Endothelial cell of umbilical vein (primary cell): ENCODE data around the gene ZNF181. TPM values are rescaled to one million over a fixed set of nuclear protein-coding genes. Genes with fewer than 3 reads are reported as not detected.

Experiments used
- BruUV-seq: library from RNA; stranded (reverse); fragments of 400-500 nt; replicated peaks from 2 replicates; lab custom pipeline; 2021; lab: Mats Ljungman, UMichigan
- CTCF ChIA-PET: fragments of 300-600, 350-600 bp; sonication (Branson Sonifier 250); formaldehyde crosslinking; loops from one replicate; lab custom pipeline; 2021; ENCODE audit warnings: antibody characterized with exemption, inconsistent platforms; lab: Charles Lee
- POLR2A ChIA-PET: fragments of 300-600, 350-600 bp; sonication (Branson Sonifier 250); formaldehyde crosslinking; loops from one replicate; lab custom pipeline; 2021; ENCODE audit warnings: antibody characterized with exemption, inconsistent platforms; lab: Charles Lee
- DNase-seq: peaks from one replicate; pipeline ENCODE4 v3.0.0-alpha.2; 2011; ENCODE audit warnings: low read depth, low spot score
- FAIRE-seq: peaks from 2 replicates; lab custom pipeline; 2011; peaks lifted over from hg19 to GRCh38; lab: Jason Lieb, UNC
- H2AFZ ChIP-seq: 2 replicates; pipeline ENCODE4 v1.6.0; 2012; ENCODE audit warnings: low read depth, low read length, control low read depth, inconsistent platforms
- H3K27ac ChIP-seq: 2 replicates; pipeline ENCODE4 v1.5.1; 2011; ENCODE audit warnings: low read depth, mild to moderate bottlenecking, control low read depth, low read length, moderate library complexity; ENCODE audit not compliant: insufficient read depth
- H3K27me3 ChIP-seq, 2 experiments: 2 replicates each; pipeline versions ENCODE4 v1.6.0 to v1.6.1; 2011; ENCODE audit warnings: low read length in 2 of 2, mixed read lengths in 1 of 2; ENCODE audit not compliant: control insufficient read depth in 2 of 2, insufficient read depth in 2 of 2
- H3K36me3 ChIP-seq, 2 experiments: 2 replicates in 1 of 2; 3 replicates in 1 of 2; pipeline ENCODE4 v1.5.1; 2011; ENCODE audit warnings: low read length in 2 of 2, mild to moderate bottlenecking in 1 of 2, moderate library complexity in 1 of 2; ENCODE audit not compliant: control insufficient read depth in 2 of 2, insufficient read depth in 2 of 2; ENCODE audit errors: extremely low read depth in 1 of 2
- H3K4me1 ChIP-seq: 3 replicates; pipeline ENCODE4 v1.5.1; 2011; ENCODE audit warnings: mild to moderate bottlenecking, low read length; ENCODE audit not compliant: control insufficient read depth, insufficient read depth; ENCODE audit errors: extremely low read depth
- H3K4me2 ChIP-seq: 2 replicates; pipeline ENCODE4 v1.6.1; 2011; ENCODE audit warnings: low read length, control low read depth, mixed read lengths; ENCODE audit not compliant: insufficient read depth
- H3K4me3 ChIP-seq, 3 experiments: fragments of 200-600 bp in 1 of 3; sonication (generic), shearing (Covaris generic) in 1 of 3; replicated peaks in 1 of 3; 2 replicates each; pipeline ENCODE4 v1.5.1; 2011 to 2016; ENCODE audit warnings: control low read depth in 3 of 3, low read length in 3 of 3, mild to moderate bottlenecking in 2 of 3, inconsistent platforms in 1 of 3, low read depth in 1 of 3, moderate library complexity in 1 of 3; ENCODE audit not compliant: insufficient read depth in 1 of 3
- H3K79me2 ChIP-seq: 2 replicates; pipeline ENCODE4 v1.6.0; 2012; ENCODE audit warnings: low read length, inconsistent platforms; ENCODE audit not compliant: control insufficient read depth, insufficient read depth
- H3K9ac ChIP-seq: replicated peaks from 2 replicates; pipeline ENCODE3; 2011; ENCODE audit warnings: low read length, control low read depth; ENCODE audit not compliant: insufficient read depth; ENCODE audit errors: extremely low read depth
- H3K9me1 ChIP-seq: replicated peaks from 3 replicates; pipeline ENCODE4 v1.6.0; 2011; ENCODE audit warnings: mild to moderate bottlenecking, low read length; ENCODE audit not compliant: control insufficient read depth, insufficient read depth; ENCODE audit errors: extremely low read depth
- H3K9me3 ChIP-seq: replicated peaks from 2 replicates; pipeline ENCODE4 v1.5.1; 2012; ENCODE audit warnings: low read length, inconsistent platforms; ENCODE audit not compliant: control insufficient read depth, insufficient read depth
- H4K20me1 ChIP-seq: replicated peaks from 2 replicates; pipeline ENCODE3; 2011; ENCODE audit warnings: mild to moderate bottlenecking, low read length; ENCODE audit not compliant: control insufficient read depth, insufficient read depth; ENCODE audit errors: extremely low read depth
- CTCF ChIP-seq, 2 donors: IDR thresholded peaks; 1 replicate in 1 of 2; 2 replicates in 1 of 2; pipeline ENCODE4 v1.5.1; 2011; ENCODE audit warnings: low read length in 2 of 2, mild to moderate bottlenecking in 2 of 2, moderate library complexity in 2 of 2, control low read depth in 1 of 2, inconsistent platforms in 1 of 2, low read depth in 1 of 2; ENCODE audit not compliant: insufficient read depth in 1 of 2; ENCODE audit errors: extremely low read depth in 1 of 2
- EZH2 ChIP-seq: IDR thresholded peaks from 2 replicates; pipeline ENCODE4 v1.6.1; 2012; ENCODE audit warnings: borderline replicate concordance, low read depth, mild to moderate bottlenecking, moderate library complexity, low read length, inconsistent platforms; ENCODE audit not compliant: severe bottlenecking
- FOS ChIP-seq: IDR thresholded peaks from 2 replicates; pipeline ENCODE4 v1.6.1; 2011; ENCODE audit warnings: mild to moderate bottlenecking, low read length, moderate library complexity, borderline replicate concordance; ENCODE audit not compliant: insufficient read depth
- GATA2 ChIP-seq: IDR thresholded peaks from 2 replicates; pipeline ENCODE4 v1.7.0; 2011; ENCODE audit warnings: low read depth, mild to moderate bottlenecking, moderate library complexity, mixed read lengths, low read length; ENCODE audit not compliant: insufficient read length, insufficient read depth
- JUN ChIP-seq: IDR thresholded peaks from 2 replicates; pipeline ENCODE4 v1.6.1; 2011; ENCODE audit warnings: borderline replicate concordance, low read depth; ENCODE audit not compliant: insufficient read length, insufficient read depth
- MAX ChIP-seq: IDR thresholded peaks from 2 replicates; pipeline ENCODE4 v1.6.1; 2011; ENCODE audit not compliant: insufficient read depth, insufficient read length
- MYC ChIP-seq: IDR thresholded peaks from one replicate; pipeline ENCODE4 v1.6.1; 2011; ENCODE audit warnings: mild to moderate bottlenecking, low read depth, low read length
- POLR2A ChIP-seq: IDR thresholded peaks from 2 replicates; pipeline ENCODE4 v1.6.1; 2012; ENCODE audit warnings: low read depth, mild to moderate bottlenecking, control low read depth, low read length
- POLR2AphosphoS5 ChIP-seq: IDR thresholded peaks from 2 replicates; pipeline ENCODE4 v1.6.1; 2012; ENCODE audit warnings: low read depth, mild to moderate bottlenecking, control low read depth, low read length, moderate library complexity; ENCODE audit not compliant: insufficient read depth
- dilution Hi-C: fragments of 300-500 bp; cut with MboI; formaldehyde crosslinking; loops from one replicate; pipeline ENCODE4 v1.15.0; 2019; ENCODE audit warnings: low sequenced_read_pairs; ENCODE audit not compliant: extremely low pct_ligation_motif_present
- intact Hi-C: fragments of 100-400 bp; cut with micrococcal nuclease; formaldehyde crosslinking; loops from one replicate; pipeline ENCODE4 v1.10.0; 2022
- polyA plus RNA-seq, 4 experiments: library from polyadenylated mRNA; depleted of rRNA in 3 of 4; stranded (reverse) in 3 of 4; unstranded in 1 of 4; fragments of >200 nt; gene quantifications; 2 replicates each; pipeline versions ENCODE4 v1.2.1 to v1.2.3, GENCODE V29; 2011 to 2012; ENCODE audit warnings: missing spikeins in 1 of 4
- total RNA-seq: library from RNA; stranded (reverse); gene quantifications from 2 replicates; pipeline ENCODE4 v1.2.3, GENCODE V29; 2021

The ZNF181 gene
- total and polyA plus RNA-seq, 2 donors (not counting 3 experiments of a cell fraction or from before 2014, with no cell fraction given), result 4.7 to 5.0 TPM

- Histone ChIP-seq H3K9me3 (peaks cover 9% of the 10 kb centered on the region), H3K36me3 (peaks cover 5 to 11% of the 10 kb centered on the region in 2 experiments), H3K9me1 (no peaks in the 10 kb centered on the region), H3K4me2 (no peak overlapping the region), H3K9ac (no peak overlapping the region), H4K20me1 (no peaks in the 10 kb centered on the region), H3K27me3 (peaks cover 2 to 3% of the 10 kb centered on the region in 2 experiments), H2AFZ (no peak overlapping the region), H3K79me2 (no peaks in the 10 kb centered on the region), H3K4me1 (no peaks in the 10 kb centered on the region), H3K4me3 (no peak overlapping the region), H3K27ac (no peak overlapping the region)
- CTCF ChIA-PET, result no interaction called here
- intact Hi-C loops (no loop called here), dilution Hi-C loops (no loop called here)
- no peak for TF ChIP-seq MYC
- no peak for TF ChIP-seq CTCF (IDR thresholded peaks at IDR 0.05; ENCODE audit: extremely low read depth in 1 of 2, insufficient read depth in 1 of 2, low read depth in 1 of 2, low read length in 2 of 2)
- TF ChIP-seq POLR2A, result no peak
- no peak for TF ChIP-seq POLR2AphosphoS5
- no TSS peak for BruUV-seq
- FAIRE-seq (no peak), DNase-seq (no peak)
- POLR2A ChIA-PET, result interaction anchor here (1.4 kb wide), 1 partner anchor 9 kb away, joined by 3 read pairs; the partner anchor contains the start of genes SCGB2B2 and ZNF302
These were observed 47.6 kb upstream of the ZNF181 start for GRCh38 chr19:34686455-34686854.

GRCh38 chr19:34687348-34687747, 46.7 kb upstream of the ZNF181 start:
- Histone ChIP-seq H3K4me2 (no peak overlapping the region), H3K79me2 (no peaks in the 10 kb centered on the region), H2AFZ (no peak overlapping the region), H3K9me3 (peaks cover 9% of the 10 kb centered on the region), H3K36me3 (peaks cover 5 to 11% of the 10 kb centered on the region in 2 experiments), H3K4me3 (no peak overlapping the region), H3K9me1 (no peaks in the 10 kb centered on the region), H3K4me1 (no peaks in the 10 kb centered on the region), H4K20me1 (no peaks in the 10 kb centered on the region), H3K27ac (no peak overlapping the region), H3K9ac (no peak overlapping the region), H3K27me3 (peaks cover 2 to 3% of the 10 kb centered on the region in 2 experiments)
- dilution Hi-C loops, result no loop called here
- ChIA-PET CTCF (no interaction called here), POLR2A (interaction anchor here (1.4 kb wide), 1 partner anchor 10 kb away, joined by 3 read pairs; the partner anchor contains the start of genes SCGB2B2 and ZNF302)
- FAIRE-seq, result no peak
- TF ChIP-seq CTCF (IDR thresholded peaks at IDR 0.05; ENCODE audit: extremely low read depth in 1 of 2, insufficient read depth in 1 of 2, low read depth in 1 of 2, low read length in 2 of 2) (no peak), POLR2AphosphoS5 (no peak), FOS (no peak), POLR2A (no peak), MAX (no peak), GATA2 (no peak), JUN (no peak), EZH2 (no peak), MYC (no peak)
- no peak for DNase-seq
- BruUV-seq, result no TSS peak
- intact Hi-C loops, result no loop called here
